Lung (tissue), 12 donors: ENCODE measurements around the gene GALK2. TPM values are rescaled to one million over a fixed set of nuclear protein-coding genes. Genes with fewer than 3 reads are reported as not detected.
A peak's percentile ranks its signal among the peaks of the same experiment; 100 is the strongest.

ENCODE experiments used
- ATAC-seq: fragments of 200-7000 bp; cut with Tn5 transposase; one replicate; pipeline ENCODE4 v1.9.1; 2020; ENCODE audit warnings: moderate number of reproducible peaks; ENCODE audit not compliant: insufficient read depth, low FRiP score
- DNase-seq, 3 donors: peaks; one replicate each; pipeline ENCODE4 v3.0.0-alpha.2; 2013 to 2017
- H3K27ac ChIP-seq, 2 donors: one replicate each; pipeline ENCODE4 v1.5.1; 2013; ENCODE audit warnings: mild to moderate bottlenecking in 2 of 2, moderate library complexity in 2 of 2, control low read depth in 1 of 2, inconsistent platforms in 1 of 2, low read depth in 1 of 2, low read length in 1 of 2
- H3K27me3 ChIP-seq, 3 donors: one replicate each; pipeline ENCODE4 v1.5.1; 2013; ENCODE audit warnings: low read length in 2 of 3; ENCODE audit not compliant: control insufficient read depth in 3 of 3, insufficient read depth in 3 of 3
- H3K36me3 ChIP-seq, 4 donors: one replicate each; pipeline ENCODE4 v1.5.1; 2013; ENCODE audit warnings: low read length in 4 of 4, mild to moderate bottlenecking in 1 of 4, moderate library complexity in 1 of 4; ENCODE audit not compliant: control insufficient read depth in 4 of 4, insufficient read depth in 4 of 4
- H3K4me1 ChIP-seq, 5 donors: one replicate each; pipeline ENCODE4 v1.5.1; 2013; ENCODE audit warnings: low read length in 5 of 5, mild to moderate bottlenecking in 2 of 5, moderate library complexity in 1 of 5; ENCODE audit not compliant: control insufficient read depth in 5 of 5, insufficient read depth in 5 of 5
- H3K4me3 ChIP-seq: one replicate; pipeline ENCODE4 v1.5.1; 2013; ENCODE audit warnings: mild to moderate bottlenecking, control low read depth, moderate library complexity
- H3K9ac ChIP-seq, 2 donors: one replicate each; pipeline ENCODE4 v1.5.1; 2013; ENCODE audit warnings: low read length in 2 of 2, control low read depth in 1 of 2; ENCODE audit not compliant: insufficient read depth in 1 of 2
- H3K9me3 ChIP-seq, 4 donors: one replicate each; pipeline ENCODE4 v1.5.1; 2013; ENCODE audit warnings: low read length in 3 of 4, mild to moderate bottlenecking in 1 of 4, moderate library complexity in 1 of 4; ENCODE audit not compliant: control insufficient read depth in 4 of 4, insufficient read depth in 3 of 4
- WGBS, 2 donors: extraction: QIAGEN DNeasy Blood & Tissue Kit; methylation state at CpG; one replicate each; pipeline ENCODE4 v1.1.7; 2013; 5-methylcytosine and 5-hydroxymethylcytosine counted together
- polyA plus RNA-seq, 2 donors: library from polyadenylated mRNA; stranded (reverse); fragments of 200-250 nt; gene quantifications; one replicate each; pipeline ENCODE4 v1.2.1, GENCODE V29; 2013
- total RNA-seq, 2 donors: library from RNA; depleted of rRNA in 1 of 2; stranded (reverse); fragments of >200 nt in 1 of 2; gene quantifications; one replicate each; pipeline ENCODE4 v1.2.1, GENCODE V29; 2014 to 2021
- TF ChIP-seq, protein P1 (sequence below): IDR thresholded peaks from 2 replicates; pipeline ENCODE4 v1.5.1; 2012; ENCODE audit warnings: mild to moderate bottlenecking; ENCODE audit errors: control extremely low read depth, extremely low read depth
- donor health status: control.
- donor health status: control.
- donor health status: Bipolar disorder and iron deficiency.
- donor health status: healthy.
- donor health status: DM: yes; HTN: yes; CAD: no.

Gene GALK2
- total and polyA plus RNA-seq, 4 donors = 12.4 to 44.8 (median 34.0) TPM

DNA sequence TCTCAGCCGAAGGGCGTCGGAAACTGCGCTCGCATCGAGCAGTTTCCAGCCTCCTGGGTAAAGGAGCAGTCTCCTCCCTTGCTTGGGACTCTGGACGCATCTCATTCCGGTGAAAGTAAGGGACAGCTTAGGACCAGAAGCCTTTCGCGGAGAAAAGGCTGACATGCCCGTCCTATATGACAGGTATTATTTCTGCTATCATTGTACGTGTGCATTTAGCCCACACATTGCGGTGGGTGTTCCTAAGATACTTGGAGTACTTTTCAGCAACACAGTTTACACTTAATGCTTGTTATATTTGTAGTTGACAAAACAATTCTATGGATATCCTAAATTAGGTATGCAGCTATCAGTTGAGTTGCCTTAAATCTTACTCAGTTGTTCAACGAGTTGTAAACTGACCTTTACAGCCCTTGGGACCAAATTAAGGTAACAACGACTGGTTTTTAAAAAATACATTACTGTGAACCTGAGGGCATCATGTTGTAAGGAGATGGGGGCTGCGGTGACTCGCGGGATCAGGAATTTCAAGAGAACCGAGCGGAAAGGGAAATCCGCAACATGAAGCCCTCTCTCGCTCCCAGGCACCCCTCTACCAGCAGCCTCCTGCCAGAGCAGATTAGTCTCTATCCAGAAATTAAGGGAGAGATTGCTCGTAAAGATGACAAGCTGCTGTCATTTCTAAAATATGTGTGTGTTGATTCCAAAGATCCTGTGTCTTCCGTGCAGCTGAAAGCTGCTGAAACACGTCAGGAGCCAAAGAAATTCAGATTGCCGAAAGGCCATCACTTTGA is 14.0 kb upstream of the GALK2 start:
- H3K9ac ChIP-seq = peak overlapping the region; percentile 85 to 90
- DNase-seq (peak; percentile 29 to 52 (median 30)), ATAC-seq (no peak)
- H3K36me3 ChIP-seq = peaks cover 0 to 4% (median 0%) of the 10 kb centered on the region in 4 donors
- H3K27me3 ChIP-seq = no peaks in the 10 kb centered on the region
- H3K9me3 ChIP-seq = no peaks in the 10 kb centered on the region
- H3K27ac ChIP-seq = peak overlapping the region; percentile 25 to 77
- TF ChIP-seq, protein P1, sequence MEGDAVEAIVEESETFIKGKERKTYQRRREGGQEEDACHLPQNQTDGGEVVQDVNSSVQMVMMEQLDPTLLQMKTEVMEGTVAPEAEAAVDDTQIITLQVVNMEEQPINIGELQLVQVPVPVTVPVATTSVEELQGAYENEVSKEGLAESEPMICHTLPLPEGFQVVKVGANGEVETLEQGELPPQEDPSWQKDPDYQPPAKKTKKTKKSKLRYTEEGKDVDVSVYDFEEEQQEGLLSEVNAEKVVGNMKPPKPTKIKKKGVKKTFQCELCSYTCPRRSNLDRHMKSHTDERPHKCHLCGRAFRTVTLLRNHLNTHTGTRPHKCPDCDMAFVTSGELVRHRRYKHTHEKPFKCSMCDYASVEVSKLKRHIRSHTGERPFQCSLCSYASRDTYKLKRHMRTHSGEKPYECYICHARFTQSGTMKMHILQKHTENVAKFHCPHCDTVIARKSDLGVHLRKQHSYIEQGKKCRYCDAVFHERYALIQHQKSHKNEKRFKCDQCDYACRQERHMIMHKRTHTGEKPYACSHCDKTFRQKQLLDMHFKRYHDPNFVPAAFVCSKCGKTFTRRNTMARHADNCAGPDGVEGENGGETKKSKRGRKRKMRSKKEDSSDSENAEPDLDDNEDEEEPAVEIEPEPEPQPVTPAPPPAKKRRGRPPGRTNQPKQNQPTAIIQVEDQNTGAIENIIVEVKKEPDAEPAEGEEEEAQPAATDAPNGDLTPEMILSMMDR = no peak
- H3K4me1 ChIP-seq = peaks cover 0 to 27% (median 2%) of the 10 kb centered on the region in 5 donors
- 1% methylated on average over 26 of the region's 26 CpGs for WGBS, 2 donors
- peak overlapping the region; percentile 74 for H3K4me3 ChIP-seq

DNA sequence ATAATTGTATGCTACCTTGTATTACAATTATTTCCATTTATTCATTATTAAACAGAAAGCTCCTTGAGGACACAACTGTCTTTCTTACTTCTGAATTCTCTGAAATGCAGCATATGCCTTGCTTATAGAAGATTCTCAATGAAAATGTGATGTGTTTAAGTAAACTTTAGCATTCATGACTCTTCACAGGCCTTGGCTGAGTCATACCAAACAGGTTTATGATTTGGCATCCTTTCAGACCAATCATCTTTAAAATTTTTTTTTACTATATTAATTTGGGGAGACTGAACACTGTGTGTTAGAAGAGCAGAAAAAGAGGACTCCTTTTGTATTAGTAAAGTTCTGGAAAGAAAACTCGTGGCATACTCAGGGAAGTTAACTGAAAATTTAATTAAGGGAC is 6.4 kb upstream of the GALK2 start:
- no peaks in the 10 kb centered on the region for H3K27me3 ChIP-seq
- H3K9ac ChIP-seq = no peak overlapping the region
- 87 to 89% methylated on average over 1 of the region's 1 CpG for WGBS, 2 donors
- ATAC-seq (no peak), DNase-seq (no peak)
- H3K4me1 ChIP-seq = no peaks in the 10 kb centered on the region
- no peak overlapping the region for H3K27ac ChIP-seq
- TF ChIP-seq, protein P1 = no peak
- no peaks in the 10 kb centered on the region for H3K9me3 ChIP-seq
- H3K4me3 ChIP-seq = no peak overlapping the region
- H3K36me3 ChIP-seq = peaks cover 0 to 4% (median 0%) of the 10 kb centered on the region in 4 donors

DNA sequence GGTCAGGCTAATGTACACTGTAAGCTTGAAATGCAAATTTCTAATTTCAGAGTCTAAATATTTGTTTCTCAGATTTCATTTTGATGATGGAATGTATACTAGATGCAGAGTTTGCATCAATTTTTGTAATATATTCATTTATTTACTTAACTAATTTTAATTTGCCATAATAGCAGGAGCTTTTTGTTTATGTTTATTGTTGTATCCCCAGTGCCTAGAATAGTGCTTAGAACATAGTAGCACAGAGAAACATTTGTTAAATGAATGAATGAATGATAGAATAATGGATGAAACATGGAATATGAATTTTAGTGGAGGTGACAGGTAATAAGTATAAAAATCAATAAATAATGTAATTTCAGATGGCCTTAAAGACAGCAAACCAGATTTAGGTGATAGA is 5.2 kb upstream of the GALK2 start:
- TF ChIP-seq, protein P1 = no peak
- ATAC-seq = no peak
- no peaks in the 10 kb centered on the region for H3K9me3 ChIP-seq

More for the DNA sequence above, 5.2 kb upstream of the GALK2 start:
- H3K27ac ChIP-seq = no peak overlapping the region
- H3K9ac ChIP-seq = no peak overlapping the region
- H3K4me1 ChIP-seq = no peaks in the 10 kb centered on the region
- no peaks in the 10 kb centered on the region for H3K27me3 ChIP-seq
- H3K36me3 ChIP-seq = peaks cover 0 to 4% (median 0%) of the 10 kb centered on the region in 4 donors
- no peak overlapping the region for H3K4me3 ChIP-seq
- no peak for DNase-seq
